Lower leg skin (tissue), 4 donors: Measurements from ENCODE around the gene TRIM25. TPM values are rescaled to one million over a fixed set of nuclear protein-coding genes. Genes with fewer than 3 reads are reported as not detected.

ENCODE experiments used
- DNase-seq, 2 donors: peaks; one replicate each; pipeline ENCODE4 v3.0.0-alpha.2; 2019; ENCODE audit warnings: low spot score in 2 of 2
- H3K4me3 ChIP-seq: fragments of 200-600 bp; sonication (generic); 2 replicates; pipeline ENCODE4 v1.5.1; 2017; ENCODE audit warnings: mild to moderate bottlenecking, low read depth; ENCODE audit not compliant: poor library complexity, severe bottlenecking
- CTCF ChIP-seq, 3 donors: fragments of 450-650 bp; IDR thresholded peaks; one replicate each; pipeline ENCODE4 v1.5.1; 2016; ENCODE audit warnings: antibody characterized with exemption in 3 of 3, mild to moderate bottlenecking in 3 of 3, moderate library complexity in 2 of 3
- POLR2A ChIP-seq, 2 donors: fragments of 450-650 bp; IDR thresholded peaks; one replicate each; pipeline ENCODE4 v1.6.1; 2016 to 2017; ENCODE audit warnings: antibody characterized with exemption in 2 of 2, mild to moderate bottlenecking in 1 of 2, moderate library complexity in 1 of 2
- WGBS, 2 donors: methylation state at CpG; one replicate each; pipeline ENCODE4 v1.1.5; 2018; 5-methylcytosine and 5-hydroxymethylcytosine counted together
- intact Hi-C: fragments of 100-400 bp; cut with DNase I; formaldehyde crosslinking; loops from one replicate; pipeline ENCODE4 v1.15.0; 2023; ENCODE audit warnings: low total_unique reads
- total RNA-seq, 4 donors: library from RNA; depleted of rRNA; stranded (reverse); fragments of >200 nt; gene quantifications; one replicate each; pipeline ENCODE4 v1.1.0, GENCODE V29; 2016

The TRIM25 gene
- total RNA-seq, 4 donors from 2014 or later: 28.5 to 37.9 (median 34.5) TPM

- WGBS, 2 donors: 25 to 40% methylated on average over 21 of the region's 21 CpGs
- intact Hi-C loops: no loop called here
- peak overlapping the region; percentile 81 for H3K4me3 ChIP-seq
- no peak for TF ChIP-seq CTCF (IDR thresholded peaks at IDR 0.05)
- DNase-seq: peak; percentile 81 to 97
These were observed 1.5 kb downstream of the TRIM25 start for GRCh38 chr17:56912105-56912999.

GRCh38 chr17:56910509-56911235, 3.2 kb downstream of the TRIM25 start:
- DNase-seq: no peak
- no peak overlapping the region for H3K4me3 ChIP-seq
- 55 to 59% methylated on average over 7 of the region's 7 CpGs for WGBS, 2 donors
- intact Hi-C loops: no loop called here
- TF ChIP-seq CTCF (IDR thresholded peaks at IDR 0.05) (no peak), POLR2A (IDR thresholded peaks at IDR 0.05) (no peak)

- intact Hi-C loops: no loop called here
- H3K4me3 ChIP-seq: no peak overlapping the region
- DNase-seq: peak; percentile 75 to 89
- WGBS, 2 donors: 25 to 28% methylated on average over 6 of the region's 6 CpGs
- TF ChIP-seq CTCF (IDR thresholded peaks at IDR 0.05) (no peak), POLR2A (IDR thresholded peaks at IDR 0.05) (no peak)
These were observed 3.9 kb downstream of the TRIM25 start for GRCh38 chr17:56909742-56910508.

- WGBS, 2 donors: 38 to 58% methylated on average over 9 of the region's 9 CpGs
- peak in 1 of 2 donors; percentile 42 for DNase-seq
- TF ChIP-seq CTCF (IDR thresholded peaks at IDR 0.05): no peak
- TF ChIP-seq POLR2A (IDR thresholded peaks at IDR 0.05): no peak
- intact Hi-C loops: no loop called here
- no peak overlapping the region for H3K4me3 ChIP-seq
These were observed 5.8 kb downstream of the TRIM25 start for GRCh38 chr17:56908001-56908542.

GRCh38 chr17:56903560-56903959, 10.3 kb downstream of the TRIM25 start:
- peak in 1 of 2 donors; percentile 28 for DNase-seq

More at GRCh38 chr17:56903560-56903959, 10.3 kb downstream of the TRIM25 start:
- WGBS, 2 donors: 88 to 89% methylated on average over 5 of the region's 5 CpGs
- intact Hi-C loops: no loop called here
- TF ChIP-seq POLR2A (IDR thresholded peaks at IDR 0.05): no peak
- TF ChIP-seq CTCF (IDR thresholded peaks at IDR 0.05): no peak
- H3K4me3 ChIP-seq: no peak overlapping the region
